ENCODE measurements around the gene YBEY.

DNA sequence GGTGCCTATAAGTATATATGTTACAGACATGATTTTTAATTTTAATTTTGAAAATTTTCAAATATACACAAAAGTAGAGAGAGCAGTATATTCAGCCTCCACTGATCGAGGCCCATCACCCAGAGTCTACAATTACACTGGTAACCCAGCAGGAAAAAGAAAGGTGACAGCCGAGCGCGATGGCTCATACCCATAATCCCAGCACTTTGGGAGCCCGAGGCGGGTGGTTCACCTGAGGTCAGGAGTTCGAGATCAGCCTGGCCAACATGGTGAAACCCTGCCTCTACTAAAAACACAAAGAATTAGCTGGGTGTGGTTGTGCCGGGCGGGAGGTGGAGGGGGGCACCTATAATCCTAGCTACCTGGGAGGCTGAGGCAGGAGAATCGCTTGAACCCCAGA is 1.4 kb downstream of the YBEY start:
- TF ChIP-seq, protein P1, sequence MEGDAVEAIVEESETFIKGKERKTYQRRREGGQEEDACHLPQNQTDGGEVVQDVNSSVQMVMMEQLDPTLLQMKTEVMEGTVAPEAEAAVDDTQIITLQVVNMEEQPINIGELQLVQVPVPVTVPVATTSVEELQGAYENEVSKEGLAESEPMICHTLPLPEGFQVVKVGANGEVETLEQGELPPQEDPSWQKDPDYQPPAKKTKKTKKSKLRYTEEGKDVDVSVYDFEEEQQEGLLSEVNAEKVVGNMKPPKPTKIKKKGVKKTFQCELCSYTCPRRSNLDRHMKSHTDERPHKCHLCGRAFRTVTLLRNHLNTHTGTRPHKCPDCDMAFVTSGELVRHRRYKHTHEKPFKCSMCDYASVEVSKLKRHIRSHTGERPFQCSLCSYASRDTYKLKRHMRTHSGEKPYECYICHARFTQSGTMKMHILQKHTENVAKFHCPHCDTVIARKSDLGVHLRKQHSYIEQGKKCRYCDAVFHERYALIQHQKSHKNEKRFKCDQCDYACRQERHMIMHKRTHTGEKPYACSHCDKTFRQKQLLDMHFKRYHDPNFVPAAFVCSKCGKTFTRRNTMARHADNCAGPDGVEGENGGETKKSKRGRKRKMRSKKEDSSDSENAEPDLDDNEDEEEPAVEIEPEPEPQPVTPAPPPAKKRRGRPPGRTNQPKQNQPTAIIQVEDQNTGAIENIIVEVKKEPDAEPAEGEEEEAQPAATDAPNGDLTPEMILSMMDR (IDR thresholded peaks at IDR 0.05), result no peak
- TF ChIP-seq POLR2A (IDR thresholded peaks at IDR 0.05), result no peak
- no peak for TF ChIP-seq POLR2AphosphoS5 (IDR thresholded peaks at IDR 0.05)

Measured in breast epithelium (tissue), 3 donors.